Transverse colon (tissue), 4 donors: ENCODE results near the gene HOXC5. TPM values are rescaled to one million over a fixed set of nuclear protein-coding genes. Genes with fewer than 3 reads are reported as not detected.
"Not testable (repeated sequence)": the region's sequence is repeated elsewhere in the genome, so short reads cannot be mapped to it uniquely, and the experiment has no call there.

Source experiments
- DNase-seq: peaks from one replicate; pipeline ENCODE4 v3.0.0-alpha.2; 2019
- H3K27ac ChIP-seq, 4 donors: fragments of 200-600 bp; sonication (generic); 2 replicates each; pipeline ENCODE4 v1.5.1; 2016 to 2018; ENCODE audit warnings: inconsistent platforms in 4 of 4
- H3K27me3 ChIP-seq: fragments of 200-600 bp; sonication (generic); 2 replicates; pipeline ENCODE4 v1.5.1; 2017; ENCODE audit warnings: inconsistent platforms
- H3K36me3 ChIP-seq, 4 donors: fragments of 200-600 bp; sonication (generic); 2 replicates each; pipeline ENCODE4 v1.5.1; 2017 to 2019; ENCODE audit warnings: inconsistent platforms in 4 of 4
- H3K4me1 ChIP-seq, 4 donors: fragments of 200-600 bp; sonication (generic); 2 replicates each; pipeline ENCODE4 v1.5.1; 2017 to 2020; ENCODE audit warnings: inconsistent platforms in 4 of 4
- H3K4me3 ChIP-seq, 4 donors: fragments of 200-600 bp; sonication (generic); 1 replicate in 1 of 4; 2 replicates in 3 of 4; pipeline versions ENCODE4 v1.5.1 to v1.6.1; 2017 to 2019; ENCODE audit warnings: inconsistent platforms in 4 of 4
- H3K9me3 ChIP-seq, 2 donors: fragments of 200-600 bp; sonication (generic); 2 replicates each; pipeline ENCODE4 v1.5.1; 2017 to 2019; ENCODE audit warnings: inconsistent platforms in 2 of 2
- POLR2A ChIP-seq: fragments of 450-650 bp; IDR thresholded peaks from one replicate; pipeline ENCODE4 v1.6.1; 2016; ENCODE audit warnings: antibody characterized with exemption, mild to moderate bottlenecking, moderate library complexity
- WGBS, 2 donors: methylation state at CpG; one replicate each; pipeline ENCODE4 v1.1.5; 2018; ENCODE audit warnings: low coverage in 1 of 2; 5-methylcytosine and 5-hydroxymethylcytosine counted together
- in situ Hi-C, 4 donors: fragments of 200-750 bp; cut with MboI; loops; one replicate each; pipeline versions ENCODE4 v1.15.0 to v1.15.1; 2017; ENCODE audit warnings: low sequenced_read_pairs in 3 of 4, low pct_ligation_motif_present in 1 of 4, low pct_unique_long_range_greater_than_20kb in 1 of 4
- intact Hi-C: fragments of 100-400 bp; cut with DNase I; formaldehyde crosslinking; loops from one replicate; pipeline ENCODE4 v1.15.1; 2023; ENCODE audit warnings: low total_unique reads
- small RNA-seq, 4 donors: library from RNA; depleted of rRNA; stranded (forward); fragments of <200 nt; gene quantifications; one replicate each; pipeline ENCODE3, GENCODE V24; 2016
- total RNA-seq, 4 donors: library from RNA; depleted of rRNA; stranded (reverse); fragments of >200 nt; gene quantifications; one replicate each; pipeline ENCODE4 v1.1.0, GENCODE V29; 2016
- TF ChIP-seq, protein P1 (sequence below), 5 experiments: fragments of 200-600 bp in 3 of 5; fragments of 450-650 bp in 2 of 5; sonication (generic) in 3 of 5; IDR thresholded peaks; 1 replicate in 2 of 5; 2 replicates in 3 of 5; pipeline ENCODE4 v1.5.1; 2016 to 2017; ENCODE audit warnings: antibody characterized with exemption in 5 of 5, inconsistent platforms in 3 of 5, mild to moderate bottlenecking in 2 of 5, moderate library complexity in 1 of 5

The HOXC5 gene
- total RNA-seq, 4 donors from 2014 or later: 0.27 to 0.60 TPM; not detected in 2

GRCh38 chr12:54081581-54082396 is 48.9 kb downstream of the HOXC5 start:
- Histone ChIP-seq H3K27ac (peak overlapping the region; percentile 43 to 77 (median 62)), H3K4me3 (peak overlapping the region in 3 of 4 donors; percentile 14 to 34 (median 15)), H3K27me3 (peaks cover 60% of the 10 kb centered on the region)
- H3K4me1 ChIP-seq, H3K9me3 ChIP-seq, intact Hi-C loops, in situ Hi-C loops, H3K36me3 ChIP-seq: not testable (repeated sequence)
- peak; percentile 11 for DNase-seq
- WGBS, 2 donors: 18% methylated on average over 34 of the region's 35 CpGs; no CpG with 5 or more reads in 1 of the 2 donors

- 0 to 2% methylated on average over 6 to 21 of the region's 36 CpGs for WGBS, 2 donors
- TF ChIP-seq POLR2A: no peak
- TF ChIP-seq, protein P1, sequence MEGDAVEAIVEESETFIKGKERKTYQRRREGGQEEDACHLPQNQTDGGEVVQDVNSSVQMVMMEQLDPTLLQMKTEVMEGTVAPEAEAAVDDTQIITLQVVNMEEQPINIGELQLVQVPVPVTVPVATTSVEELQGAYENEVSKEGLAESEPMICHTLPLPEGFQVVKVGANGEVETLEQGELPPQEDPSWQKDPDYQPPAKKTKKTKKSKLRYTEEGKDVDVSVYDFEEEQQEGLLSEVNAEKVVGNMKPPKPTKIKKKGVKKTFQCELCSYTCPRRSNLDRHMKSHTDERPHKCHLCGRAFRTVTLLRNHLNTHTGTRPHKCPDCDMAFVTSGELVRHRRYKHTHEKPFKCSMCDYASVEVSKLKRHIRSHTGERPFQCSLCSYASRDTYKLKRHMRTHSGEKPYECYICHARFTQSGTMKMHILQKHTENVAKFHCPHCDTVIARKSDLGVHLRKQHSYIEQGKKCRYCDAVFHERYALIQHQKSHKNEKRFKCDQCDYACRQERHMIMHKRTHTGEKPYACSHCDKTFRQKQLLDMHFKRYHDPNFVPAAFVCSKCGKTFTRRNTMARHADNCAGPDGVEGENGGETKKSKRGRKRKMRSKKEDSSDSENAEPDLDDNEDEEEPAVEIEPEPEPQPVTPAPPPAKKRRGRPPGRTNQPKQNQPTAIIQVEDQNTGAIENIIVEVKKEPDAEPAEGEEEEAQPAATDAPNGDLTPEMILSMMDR (IDR thresholded peaks at IDR 0.05): no peak
- Histone ChIP-seq H3K27ac (peak overlapping the region; percentile 43 to 77 (median 62)), H3K27me3 (peaks cover 57% of the 10 kb centered on the region), H3K4me3 (peak overlapping the region in 2 of 4 donors; percentile 7 to 34), H3K9me3 (no peaks in the 10 kb centered on the region), H3K4me1 (peaks cover 0 to 8% (median 2%) of the 10 kb centered on the region in 4 donors), H3K36me3 (no peaks in the 10 kb centered on the region)
- in situ Hi-C loops (no loop called here), intact Hi-C loops (no loop called here)
- peak; percentile 33 for DNase-seq
These were observed 49.6 kb downstream of the HOXC5 start for GRCh38 chr12:54082397-54082892.

Small RNA genes lying within 50 kb of the gene (small RNA-seq; reads per million reads assigned to genes)
- 0 reads per million in 4 donors for gene HOXC5
- 94.5 to 249 (median 122) reads per million in 4 donors for gene MIR196A2
- 0.24 to 2.5 (median 1.1) reads per million in 4 donors for gene MIR615

Other genes starting within 250 kb of the HOXC5 start
- not detected for gene HOXC13, start 94.2 kb upstream of the HOXC5 start, total RNA-seq
- not detected for gene HOXC12, start 78.1 kb upstream of the HOXC5 start, total RNA-seq
- gene HOXC11, start 59.9 kb upstream of the HOXC5 start, total RNA-seq: not detected
- gene HOTAIR, start 58.1 kb upstream of the HOXC5 start, total RNA-seq: not detected
- not detected for gene HOXC10, start 47.9 kb upstream of the HOXC5 start, total RNA-seq
- gene HOXC9, start 32.9 kb upstream of the HOXC5 start, total RNA-seq: not detected
- not detected for gene HOXC8, start 24.1 kb upstream of the HOXC5 start, total RNA-seq
- gene HOXC6, start 4.6 kb upstream of the HOXC5 start, total RNA-seq: under 1 TPM in 1 of 4 donors, not detected in 3; 0.48 TPM
- under 1 TPM in 2 of 4 donors, not detected in 2; 0.64 to 0.68 TPM for gene HOXC4, start 20.8 kb downstream of the HOXC5 start, total RNA-seq
- gene SMUG1, start 155.9 kb downstream of the HOXC5 start, total RNA-seq: 10 to 100 TPM; 46.0 to 91.3 (median 50.1) TPM
- 10 to 100 TPM; 18.9 to 28.8 (median 22.8) TPM for gene CBX5, start 247.1 kb downstream of the HOXC5 start, total RNA-seq
- gene HNRNPA1, start 247.7 kb downstream of the HOXC5 start, total RNA-seq: 100 to 1,000 TPM; 104 to 747 (median 326) TPM